Fibroblast of lung (primary cell): ENCODE results near the gene CCSER2. TPM values are rescaled to one million over a fixed set of nuclear protein-coding genes. Genes with fewer than 3 reads are reported as not detected.

ENCODE experiments used
- DNase-seq, 2 donors: peaks; one replicate each; pipeline versions ENCODE4 v3.0.0 to v3.0.0-alpha.2; 2010; ENCODE audit warnings: low read depth in 2 of 2
- H2AFZ ChIP-seq: 2 replicates; pipeline ENCODE4 v1.5.1; 2012; ENCODE audit warnings: low read length, control low read depth, inconsistent platforms
- H3K27ac ChIP-seq: 2 replicates; pipeline ENCODE4 v1.5.1; 2011; ENCODE audit warnings: low read length, control low read depth; ENCODE audit not compliant: insufficient read depth
- H3K27me3 ChIP-seq: 2 replicates; pipeline ENCODE4 v1.5.1; 2011; ENCODE audit warnings: mild to moderate bottlenecking, low read length; ENCODE audit not compliant: control insufficient read depth, insufficient read depth
- H3K36me3 ChIP-seq: 2 replicates; pipeline ENCODE4 v1.5.1; 2011; ENCODE audit warnings: low read length; ENCODE audit not compliant: control insufficient read depth, insufficient read depth
- H3K4me1 ChIP-seq: 2 replicates; pipeline ENCODE4 v1.5.1; 2011; ENCODE audit warnings: low read length; ENCODE audit not compliant: control insufficient read depth, insufficient read depth; ENCODE audit errors: extremely low read depth
- H3K4me2 ChIP-seq: 2 replicates; pipeline ENCODE4 v1.5.1; 2011; ENCODE audit warnings: low read length, control low read depth; ENCODE audit not compliant: insufficient read depth; ENCODE audit errors: extremely low read depth
- H3K4me3 ChIP-seq, 4 experiments: fragments of 200-600 bp in 1 of 4; sonication (generic) in 1 of 4; replicated peaks in 1 of 4; 2 replicates each; pipeline ENCODE4 v1.5.1; 2011 to 2016; ENCODE audit warnings: low read length in 4 of 4, low read depth in 3 of 4, mild to moderate bottlenecking in 3 of 4, control low read depth in 2 of 4, inconsistent platforms in 1 of 4, mixed read lengths in 1 of 4; ENCODE audit not compliant: insufficient read depth in 1 of 4; ENCODE audit errors: control extremely low read depth in 1 of 4
- H3K79me2 ChIP-seq: 2 replicates; pipeline ENCODE4 v1.5.1; 2012; ENCODE audit warnings: mild to moderate bottlenecking, low read length, inconsistent platforms; ENCODE audit not compliant: control insufficient read depth, insufficient read depth
- H3K9ac ChIP-seq: 2 replicates; pipeline ENCODE4 v1.5.1; 2011; ENCODE audit warnings: mild to moderate bottlenecking, low read length, control low read depth; ENCODE audit not compliant: insufficient read depth
- H3K9me3 ChIP-seq: 2 replicates; pipeline ENCODE4 v1.5.1; 2012; ENCODE audit warnings: low read depth, low read length; ENCODE audit not compliant: control insufficient read depth, insufficient read depth
- H4K20me1 ChIP-seq: 2 replicates; pipeline ENCODE4 v1.5.1; 2011; ENCODE audit warnings: low read length; ENCODE audit not compliant: control insufficient read depth, insufficient read depth; ENCODE audit errors: extremely low read depth
- CTCF ChIP-seq, 2 donors: IDR thresholded peaks in 1 of 2; conservative IDR thresholded peaks in 1 of 2; 1 replicate in 1 of 2; 2 replicates in 1 of 2; pipeline ENCODE4 v1.5.1; 2011 to 2012; ENCODE audit warnings: low read length in 2 of 2, control low read depth in 1 of 2, inconsistent platforms in 1 of 2, low read depth in 1 of 2, mild to moderate bottlenecking in 1 of 2
- EZH2 ChIP-seq: IDR thresholded peaks from 2 replicates; pipeline ENCODE4 v1.5.1; 2012; ENCODE audit warnings: low read length, control low read depth, mild to moderate bottlenecking; ENCODE audit errors: missing control alignments
- polyA plus RNA-seq, 2 donors: library from polyadenylated mRNA; depleted of rRNA in 1 of 2; stranded (reverse) in 1 of 2; unstranded in 1 of 2; fragments of >200 nt; gene quantifications; 2 replicates each; pipeline ENCODE4 v1.2.1, GENCODE V29; 2011 to 2012; ENCODE audit warnings: missing spikeins in 1 of 2
- total RNA-seq: library from RNA; depleted of rRNA; stranded (reverse); fragments of >200 nt; gene quantifications from 2 replicates; pipeline ENCODE4 v1.2.1, GENCODE V29; 2014

CCSER2 gene
- total and polyA plus RNA-seq, 2 donors (not counting 1 experiment from before 2014, with no cell fraction given), result 28.2 to 65.4 TPM

GRCh38 chr10:84477398-84478128 is 149.2 kb downstream of the CCSER2 start:
- no peaks in the 10 kb centered on the region for H4K20me1 ChIP-seq
- no peaks in the 10 kb centered on the region for H3K4me1 ChIP-seq
- H3K27ac ChIP-seq, result no peak overlapping the region
- TF ChIP-seq CTCF (conservative IDR thresholded peaks at IDR 0.05 in 1 of 2, IDR thresholded peaks at IDR 0.05 in 1 of 2; ENCODE audit: low read depth in 1 of 2, low read length in 2 of 2) (no peak), EZH2 (no peak)
- no peaks in the 10 kb centered on the region for H3K9me3 ChIP-seq
- H3K36me3 ChIP-seq, result no peaks in the 10 kb centered on the region
- no peak for DNase-seq
- no peaks in the 10 kb centered on the region for H3K27me3 ChIP-seq
- H3K4me3 ChIP-seq, result no peak overlapping the region
- H2AFZ ChIP-seq, result no peak overlapping the region
- no peak overlapping the region for H3K4me2 ChIP-seq
- no peak overlapping the region for H3K9ac ChIP-seq
- no peaks in the 10 kb centered on the region for H3K79me2 ChIP-seq

DNA sequence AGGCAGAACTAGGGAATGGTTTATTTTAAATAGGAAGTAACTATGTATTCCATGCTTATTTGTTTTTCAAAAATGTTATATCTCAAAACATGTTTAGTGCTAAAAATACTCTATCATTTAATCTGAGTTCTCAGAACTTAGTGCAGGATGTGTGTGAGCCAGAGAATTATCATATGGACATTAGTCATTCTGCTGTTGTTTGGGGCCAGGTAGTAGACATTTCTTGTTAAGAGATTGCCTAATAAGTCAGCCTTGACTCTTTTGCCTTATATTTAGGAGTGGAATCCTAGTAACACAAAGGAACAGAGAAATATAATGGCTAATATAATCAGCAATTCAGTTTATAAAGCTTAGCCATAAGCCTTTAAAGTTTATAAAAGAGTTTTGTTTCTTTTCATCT is 149.8 kb downstream of the CCSER2 start:
- Histone ChIP-seq H4K20me1 (no peaks in the 10 kb centered on the region), H2AFZ (no peak overlapping the region), H3K27ac (no peak overlapping the region), H3K27me3 (no peaks in the 10 kb centered on the region), H3K9ac (no peak overlapping the region), H3K4me2 (no peak overlapping the region), H3K9me3 (no peaks in the 10 kb centered on the region), H3K4me1 (no peaks in the 10 kb centered on the region), H3K36me3 (no peaks in the 10 kb centered on the region), H3K79me2 (no peaks in the 10 kb centered on the region), H3K4me3 (no peak overlapping the region)
- TF ChIP-seq EZH2 (no peak), CTCF (conservative IDR thresholded peaks at IDR 0.05 in 1 of 2, IDR thresholded peaks at IDR 0.05 in 1 of 2; ENCODE audit: low read depth in 1 of 2, low read length in 2 of 2) (no peak)
- DNase-seq, result peak in 1 of 2 donors; percentile 53

- Histone ChIP-seq H2AFZ (no peak overlapping the region), H3K36me3 (no peaks in the 10 kb centered on the region), H3K9ac (no peak overlapping the region), H3K27ac (no peak overlapping the region), H3K79me2 (no peaks in the 10 kb centered on the region), H4K20me1 (no peaks in the 10 kb centered on the region), H3K4me3 (no peak overlapping the region), H3K9me3 (no peaks in the 10 kb centered on the region), H3K4me2 (no peak overlapping the region), H3K27me3 (no peaks in the 10 kb centered on the region), H3K4me1 (no peaks in the 10 kb centered on the region)
- TF ChIP-seq CTCF (conservative IDR thresholded peaks at IDR 0.05 in 1 of 2, IDR thresholded peaks at IDR 0.05 in 1 of 2; ENCODE audit: low read depth in 1 of 2, low read length in 2 of 2), result no peak
- no peak for TF ChIP-seq EZH2
- no peak for DNase-seq
These were observed 150.3 kb downstream of the CCSER2 start for GRCh38 chr10:84478679-84479078.
